ENCODE results near the gene ATF4. TPM values are rescaled to one million over a fixed set of nuclear protein-coding genes. Genes with fewer than 3 reads are reported as not detected.

Gene ATF4
- total and polyA plus RNA-seq, 2 donors (not counting 3 experiments of a cell fraction or from before 2014, with no cell fraction given), result 312 to 668 TPM

- intact Hi-C loops (cut with micrococcal nuclease) (loop anchor here (1.0 to 10.0 kb wide), 5 partner anchors 9 to 355 kb away; partner anchors contain the start of genes ATF4 and MIEF1), dilution Hi-C loops (cut with MboI; ENCODE audit: extremely low pct_ligation_motif_present, low sequenced_read_pairs) (no loop called here)
- no peak overlapping the region for H2AFZ ChIP-seq (ENCODE audit: low read depth, low read length)
- no peak overlapping the region for H3K4me3 ChIP-seq (replicated peaks in 1 of 3; ENCODE audit: insufficient read depth in 1 of 3, low read depth in 1 of 3, low read length in 3 of 3)
- H3K4me1 ChIP-seq (ENCODE audit: control insufficient read depth, extremely low read depth, insufficient read depth, low read length), result peaks cover 30% of the 10 kb centered on the region
- ChIA-PET POLR2A (interaction anchor here (1.2 to 1.5 kb wide), 2 partner anchors 10 to 210 kb away, joined by 7 to 13 read pairs; partner anchors contain the start of genes ATF4 and RPL3), CTCF (interaction anchor here (0.7 to 6.4 kb wide), 36 partner anchors 9 to 1370 kb away, joined by 3 to 197 read pairs (median 5); partner anchors contain the start of genes ATF4, MIEF1, RPL3 and TAB1)
- no peaks in the 10 kb centered on the region for H3K27me3 ChIP-seq (ENCODE audit: control insufficient read depth in 2 of 2, insufficient read depth in 2 of 2, low read length in 2 of 2)
- TF ChIP-seq CTCF (IDR thresholded peaks at IDR 0.05; ENCODE audit: extremely low read depth in 1 of 2, insufficient read depth in 1 of 2, low read depth in 1 of 2, low read length in 2 of 2) (no peak), MYC (IDR thresholded peaks at IDR 0.05; ENCODE audit: low read depth, low read length) (no peak), POLR2A (IDR thresholded peaks at IDR 0.05; ENCODE audit: low read depth, low read length) (no peak), EZH2 (IDR thresholded peaks at IDR 0.05; ENCODE audit: borderline replicate concordance, low read depth, low read length, severe bottlenecking) (no peak), JUN (IDR thresholded peaks at IDR 0.05; ENCODE audit: borderline replicate concordance, insufficient read depth, insufficient read length, low read depth) (no peak), POLR2AphosphoS5 (IDR thresholded peaks at IDR 0.05; ENCODE audit: insufficient read depth, low read depth, low read length) (no peak), FOS (IDR thresholded peaks at IDR 0.05; ENCODE audit: borderline replicate concordance, insufficient read depth, low read length) (no peak), MAX (IDR thresholded peaks at IDR 0.05; ENCODE audit: insufficient read depth, insufficient read length) (no peak), GATA2 (IDR thresholded peaks at IDR 0.05; ENCODE audit: insufficient read depth, insufficient read length, low read depth, low read length) (no peak)
- no peak for DNase-seq (ENCODE audit: low read depth, low spot score)
- no peaks in the 10 kb centered on the region for H3K9me1 ChIP-seq (replicated peaks; ENCODE audit: control insufficient read depth, extremely low read depth, insufficient read depth, low read length)
- no peak overlapping the region for H3K27ac ChIP-seq (ENCODE audit: insufficient read depth, low read depth, low read length)
- H3K36me3 ChIP-seq (ENCODE audit: control insufficient read depth in 2 of 2, extremely low read depth in 1 of 2, insufficient read depth in 2 of 2, low read length in 2 of 2), result peaks cover 0 to 4% of the 10 kb centered on the region in 2 experiments
- no peaks in the 10 kb centered on the region for H3K9me3 ChIP-seq (replicated peaks; ENCODE audit: control insufficient read depth, insufficient read depth, low read length)
- BruUV-seq (replicated peaks), result no TSS peak
- peaks cover 40% of the 10 kb centered on the region for H3K79me2 ChIP-seq (ENCODE audit: control insufficient read depth, insufficient read depth, low read length)
- no peak overlapping the region for H3K9ac ChIP-seq (replicated peaks; ENCODE audit: extremely low read depth, insufficient read depth, low read length)
- H4K20me1 ChIP-seq (replicated peaks; ENCODE audit: control insufficient read depth, extremely low read depth, insufficient read depth, low read length), result no peaks in the 10 kb centered on the region
- no peak for FAIRE-seq
- no peak overlapping the region for H3K4me2 ChIP-seq (ENCODE audit: insufficient read depth, low read length)
Observed at GRCh38 chr22:39529487-39529851, 9.1 kb downstream of the ATF4 start.
